H1 (cell line): ENCODE results near the gene SHANK2. TPM values are rescaled to one million over a fixed set of nuclear protein-coding genes. Genes with fewer than 3 reads are reported as not detected.

Source experiments
- CTCF ChIA-PET: fragments of 300-600 bp; sonication (Branson Sonifier 250); formaldehyde crosslinking; loops from one replicate; lab custom pipeline; 2021; ENCODE audit not compliant: partially characterized antibody; lab: Charles Lee
- POLR2A ChIA-PET: fragments of 300-600 bp; sonication (Branson Sonifier 250); formaldehyde crosslinking; loops from one replicate; lab custom pipeline; 2021; ENCODE audit warnings: inconsistent platforms; ENCODE audit not compliant: partially characterized antibody; lab: Charles Lee
- DNase-seq, 2 experiments: peaks; one replicate each; pipeline versions ENCODE4 v3.0.0 to v3.0.0-alpha.2; 2010 to 2022; ENCODE audit warnings: low spot score in 2 of 2, low read depth in 1 of 2, mixed read lengths in 1 of 2
- FAIRE-seq: peaks from 2 replicates; lab custom pipeline; 2011; peaks lifted over from hg19 to GRCh38; lab: Jason Lieb, UNC
- H2AFZ ChIP-seq: 2 replicates; pipeline ENCODE4 v1.8.1; 2012; ENCODE audit warnings: low read length, inconsistent platforms
- H2AK5ac ChIP-seq: 2 replicates; pipeline ENCODE4 v1.6.1; 2013; ENCODE audit warnings: low read depth, low read length
- H2BK120ac ChIP-seq: replicated peaks from 2 replicates; pipeline ENCODE3; 2013; ENCODE audit warnings: low read depth, low read length, inconsistent platforms
- H2BK12ac ChIP-seq: 2 replicates; pipeline ENCODE4 v1.6.1; 2013; ENCODE audit warnings: low read depth, low read length
- H2BK15ac ChIP-seq: 2 replicates; pipeline ENCODE4 v1.6.1; 2013; ENCODE audit warnings: low read length
- H2BK20ac ChIP-seq: 2 replicates; pipeline ENCODE4 v1.6.1; 2013; ENCODE audit warnings: low read length
- H2BK5ac ChIP-seq: 2 replicates; pipeline ENCODE4 v1.6.1; 2013; ENCODE audit warnings: low read depth, low read length
- H3K14ac ChIP-seq: 2 replicates; pipeline ENCODE4 v1.6.1; 2013; ENCODE audit warnings: inconsistent platforms; ENCODE audit not compliant: insufficient read length
- H3K18ac ChIP-seq: 2 replicates; pipeline ENCODE4 v1.6.1; 2013; ENCODE audit warnings: low read length; ENCODE audit errors: extremely low read depth
- H3K23ac ChIP-seq: 2 replicates; pipeline ENCODE4 v1.6.1; 2013; ENCODE audit warnings: inconsistent platforms; ENCODE audit not compliant: insufficient read length
- H3K23me2 ChIP-seq: 2 replicates; pipeline ENCODE4 v1.6.1; 2013; ENCODE audit warnings: low read depth, low read length
- H3K27ac ChIP-seq: 2 replicates; pipeline ENCODE4 v1.6.1; 2011; ENCODE audit warnings: low read depth, low read length, inconsistent platforms
- H3K27me3 ChIP-seq, 4 experiments: replicated peaks in 1 of 4; 1 replicate in 1 of 4; 2 replicates in 3 of 4; pipeline versions ENCODE4 v1.6.1 to v1.8.1; 2011 to 2013; ENCODE audit warnings: low read length in 3 of 4, mild to moderate bottlenecking in 3 of 4, inconsistent platforms in 2 of 4, mixed read lengths in 2 of 4, moderate library complexity in 1 of 4; ENCODE audit not compliant: control insufficient read depth in 3 of 4, insufficient read depth in 3 of 4; ENCODE audit errors: extremely low read depth in 1 of 4
- H3K36me3 ChIP-seq, 4 experiments: 2 replicates each; pipeline versions ENCODE4 v1.6.1 to v1.8.1; 2011 to 2013; ENCODE audit warnings: mild to moderate bottlenecking in 4 of 4, low read length in 3 of 4, moderate library complexity in 2 of 4, control low read depth in 1 of 4, inconsistent platforms in 1 of 4; ENCODE audit not compliant: insufficient read depth in 4 of 4, control insufficient read depth in 2 of 4
- H3K4ac ChIP-seq: replicated peaks from 2 replicates; pipeline ENCODE3; 2013; ENCODE audit warnings: low read length, low read depth, mixed read lengths, inconsistent platforms; ENCODE audit not compliant: insufficient read length
- H3K4me1 ChIP-seq, 4 experiments: replicated peaks in 1 of 4; 1 replicate in 1 of 4; 2 replicates in 3 of 4; pipeline versions ENCODE4 v1.6.1 to v1.8.1; 2011 to 2013; ENCODE audit warnings: low read length in 3 of 4, inconsistent platforms in 2 of 4, mixed read lengths in 1 of 4; ENCODE audit not compliant: insufficient read depth in 4 of 4, control insufficient read depth in 3 of 4
- H3K4me2 ChIP-seq, 2 experiments: 2 replicates each; pipeline versions ENCODE4 v1.6.1 to v1.8.1; 2011 to 2013; ENCODE audit warnings: low read depth in 2 of 2, low read length in 2 of 2, control low read depth in 1 of 2, inconsistent platforms in 1 of 2, mild to moderate bottlenecking in 1 of 2; ENCODE audit not compliant: insufficient read depth in 1 of 2
- H3K4me3 ChIP-seq, 4 experiments: fragments of 200-600, 300-600 bp in 1 of 4; sonication (generic), shearing (Covaris generic), sonication (Bioruptor Twin) in 1 of 4; 2 replicates each; pipeline versions ENCODE4 v1.5.1 to v1.8.1; 2011 to 2016; ENCODE audit warnings: low read length in 4 of 4, low read depth in 3 of 4, control low read depth in 2 of 4, inconsistent platforms in 2 of 4, mild to moderate bottlenecking in 2 of 4, mixed read lengths in 1 of 4, moderate library complexity in 1 of 4; ENCODE audit not compliant: insufficient read depth in 2 of 4; ENCODE audit errors: extremely low read depth in 1 of 4
- H3K56ac ChIP-seq: replicated peaks from 2 replicates; pipeline ENCODE3; 2013; ENCODE audit warnings: low read depth, mild to moderate bottlenecking, mixed read lengths, low read length, inconsistent platforms; ENCODE audit not compliant: insufficient read length
- H3K79me1 ChIP-seq: 2 replicates; pipeline ENCODE4 v1.6.1; 2013; ENCODE audit warnings: low read depth, low read length, control low read depth
- H3K79me2 ChIP-seq, 2 experiments: 2 replicates each; pipeline versions ENCODE4 v1.6.1 to v1.8.1; 2012 to 2013; ENCODE audit warnings: low read length in 2 of 2, mild to moderate bottlenecking in 2 of 2, inconsistent platforms in 1 of 2; ENCODE audit not compliant: insufficient read depth in 2 of 2, control insufficient read depth in 1 of 2
- H3K9ac ChIP-seq, 4 experiments: replicated peaks in 1 of 4; 1 replicate in 1 of 4; 2 replicates in 3 of 4; pipeline versions ENCODE4 v1.6.1 to v1.8.1; 2011 to 2013; ENCODE audit warnings: low read depth in 3 of 4, low read length in 3 of 4, control low read depth in 2 of 4, mild to moderate bottlenecking in 2 of 4, moderate library complexity in 2 of 4, inconsistent platforms in 1 of 4; ENCODE audit errors: extremely low read depth in 1 of 4
- H3K9me3 ChIP-seq, 2 experiments: 2 replicates each; pipeline versions ENCODE4 v1.6.1 to v1.8.1; 2012 to 2013; ENCODE audit warnings: mild to moderate bottlenecking in 2 of 2, moderate library complexity in 2 of 2, control low read depth in 1 of 2, inconsistent platforms in 1 of 2, low read depth in 1 of 2, low read length in 1 of 2, mixed read lengths in 1 of 2; ENCODE audit not compliant: insufficient read depth in 2 of 2
- H4K20me1 ChIP-seq, 2 experiments: replicated peaks in 1 of 2; 2 replicates each; pipeline versions ENCODE3 to v1.8.1; 2011 to 2013; ENCODE audit warnings: inconsistent platforms in 2 of 2, low read length in 2 of 2, mild to moderate bottlenecking in 1 of 2; ENCODE audit not compliant: insufficient read depth in 2 of 2, control insufficient read depth in 1 of 2
- H4K5ac ChIP-seq: 2 replicates; pipeline ENCODE4 v1.6.1; 2013; ENCODE audit warnings: low read length, low read depth, mixed read lengths, inconsistent platforms; ENCODE audit not compliant: insufficient read length
- H4K8ac ChIP-seq: 2 replicates; pipeline ENCODE4 v1.8.0; 2013; ENCODE audit warnings: mild to moderate bottlenecking, moderate library complexity, low read length, inconsistent platforms; ENCODE audit not compliant: insufficient read depth; ENCODE audit errors: extremely low read depth
- H4K91ac ChIP-seq: replicated peaks from 2 replicates; pipeline ENCODE3; 2013; ENCODE audit warnings: low read length, mixed read lengths, inconsistent platforms; ENCODE audit not compliant: insufficient read length
- CTBP2 ChIP-seq: IDR thresholded peaks from 2 replicates; pipeline ENCODE4 v1.7.0; 2011; ENCODE audit warnings: borderline replicate concordance, mild to moderate bottlenecking, moderate library complexity, mixed read lengths, low read length; ENCODE audit not compliant: insufficient read depth, insufficient read length
- E2F6 ChIP-seq: IDR thresholded peaks from 2 replicates; pipeline ENCODE4 v1.6.1; 2012; ENCODE audit warnings: inconsistent platforms
- GTF2F1 ChIP-seq: IDR thresholded peaks from 2 replicates; pipeline ENCODE4 v1.6.1; 2012; ENCODE audit warnings: low read depth, low read length, improper control_type of control experiment, borderline replicate concordance
- HDAC2 ChIP-seq, 2 experiments: fragments of 300-600 bp in 1 of 2; sonication (generic) in 1 of 2; IDR thresholded peaks; 2 replicates each; pipeline ENCODE4 v1.6.1; 2011 to 2012; ENCODE audit warnings: low read depth in 2 of 2, low read length in 2 of 2, mild to moderate bottlenecking in 2 of 2, moderate library complexity in 2 of 2, borderline replicate concordance in 1 of 2, inconsistent platforms in 1 of 2
- JUND ChIP-seq: IDR thresholded peaks from 2 replicates; pipeline ENCODE4 v1.6.1; 2011; ENCODE audit warnings: mild to moderate bottlenecking, improper control_type of control experiment, low read length
- POU5F1 ChIP-seq: IDR thresholded peaks from 2 replicates; pipeline ENCODE4 v1.6.1; 2011; ENCODE audit warnings: low read depth, mild to moderate bottlenecking, low read length, moderate library complexity
- RAD21 ChIP-seq, 2 experiments: IDR thresholded peaks in 1 of 2; conservative IDR thresholded peaks in 1 of 2; 2 replicates each; pipeline ENCODE4 v1.6.1; 2011; ENCODE audit warnings: low read depth in 2 of 2, low read length in 2 of 2, improper control_type of control experiment in 1 of 2, inconsistent platforms in 1 of 2, mild to moderate bottlenecking in 1 of 2, moderate library complexity in 1 of 2
- TEAD4 ChIP-seq: IDR thresholded peaks from 2 replicates; pipeline ENCODE4 v1.6.1; 2012; ENCODE audit warnings: low read depth, low read length, inconsistent platforms, mixed read lengths
- ZNF274 ChIP-seq: IDR thresholded peaks from 2 replicates; pipeline ENCODE4 v1.7.0; 2012; ENCODE audit warnings: low read length, borderline replicate concordance; ENCODE audit errors: extremely low read depth
- WGBS, 2 experiments: shearing (Covaris generic) in 1 of 2; methylation state at CpG; one replicate each; pipeline versions ENCODE4 v1.1.6 to v1.1.7; 2013 to 2015; ENCODE audit warnings: low lambda C conversion rate in 2 of 2, mixed read lengths in 2 of 2, inconsistent platforms in 1 of 2, low coverage in 1 of 2, missing lambda C conversion rate in 1 of 2; ENCODE audit not compliant: insufficient replicate concordance in 2 of 2, insufficient coverage in 1 of 2, insufficient read length in 1 of 2; ENCODE audit errors: extremely low coverage in 1 of 2, missing lambda C conversion rate in 1 of 2; 5-methylcytosine and 5-hydroxymethylcytosine counted together
- polyA plus RNA-seq, 7 experiments: library from polyadenylated mRNA; depleted of rRNA in 3 of 7; stranded (reverse) in 5 of 7; unstranded in 2 of 7; fragments of >200 nt in 5 of 7; fragments of 200-250 nt in 2 of 7; gene quantifications; 1 replicate in 5 of 7; 2 replicates in 1 of 7; 4 replicates in 1 of 7; pipeline versions ENCODE4 v1.2.1 to v1.2.3, GENCODE V29; 2011 to 2013; ENCODE audit warnings: missing spikeins in 2 of 7, mixed read lengths in 2 of 7
- total RNA-seq: library from RNA; stranded (reverse); fragmentation: NEBNext Ultra II Directional; extraction: Animal tissue kit (Norgen Biotek cat#: 25700); gene quantifications from 2 replicates; pipeline ENCODE4 v1.2.1, GENCODE V29; 2021

The SHANK2 gene
- total and polyA plus RNA-seq, 2 of the 8 experiments (the other 6 are each of a cell fraction or from before 2014, with no cell fraction given), result 10.1 to 54.2 TPM

GRCh38 chr11:71255323-71255722 lies 2.9 kb upstream of the SHANK2 start:
- H2AK5ac ChIP-seq, result 0 out of 2 replicates have a peak overlapping the region, but pooled peaks have one; percentile 25
- no peak overlapping the region for H3K18ac ChIP-seq
- TF ChIP-seq E2F6 (peak; percentile 38; the same call in 1 of the 2 replicates), ZNF274 (no peak), JUND (no peak), GTF2F1 (no peak), TEAD4 (no peak), HDAC2 (IDR thresholded peaks at IDR 0.05; ENCODE audit: borderline replicate concordance in 1 of 2, low read depth in 2 of 2, low read length in 2 of 2) (no peak), RAD21 (IDR thresholded peaks at IDR 0.05 in 1 of 2, conservative IDR thresholded peaks at IDR 0.05 in 1 of 2; ENCODE audit: low read depth in 2 of 2, low read length in 2 of 2) (no peak), CTBP2 (no peak), POU5F1 (no peak)
- TF ChIP-seq, all 59 proteins: peak for 1
- Histone ChIP-seq H4K8ac (no peak overlapping the region), H2BK15ac (peak overlapping the region; percentile 40; the same call in 1 of the 2 replicates), H3K27me3 (no peaks in the 10 kb centered on the region; a peak in 1 of 7 replicates), H3K36me3 (no peaks in the 10 kb centered on the region), H2BK120ac (no peak overlapping the region), H2BK12ac (peak overlapping the region; percentile 92; the same call in 1 of the 2 replicates), H2BK20ac (peak overlapping the region; percentile 90; the same call in 1 of the 2 replicates), H3K9ac (no peak overlapping the region; a peak in 1 of 7 replicates), H3K79me1 (no peaks in the 10 kb centered on the region; the same call in 1 of the 2 replicates), H4K91ac (peak overlapping the region; percentile 26), H4K20me1 (peaks cover 0 to 2% of the 10 kb centered on the region in 2 experiments), H3K4me3 (no peak overlapping the region), H2BK5ac (no peak overlapping the region), H3K14ac (no peak overlapping the region), H3K23me2 (peaks cover 15% of the 10 kb centered on the region; the same call in 1 of the 2 replicates), H3K4me1 (peaks cover 8 to 26% (median 19%) of the 10 kb centered on the region in 4 experiments), H3K27ac (no peak overlapping the region), H3K4me2 (peak overlapping the region in 1 of 2 experiments; percentile 32; a peak in 1 of 4 replicates), H2AFZ (no peak overlapping the region), H3K79me2 (peaks cover 6 to 11% of the 10 kb centered on the region in 2 experiments), H3K23ac (no peak overlapping the region), H3K4ac (no peak overlapping the region), H4K5ac (no peak overlapping the region), H3K56ac (no peak overlapping the region), H3K9me3 (peaks cover 0 to 2% of the 10 kb centered on the region in 2 experiments; a peak in 2 of 4 replicates)
- DNase-seq (no peak), FAIRE-seq (no peak)
- WGBS, 2 experiments, result 84% methylated on average over 5 of the region's 5 CpGs; no CpG with 5 or more reads in 1 of the 2 experiments
- CTCF ChIA-PET, result interaction anchor here (0.9 to 2.1 kb wide), 10 partner anchors 8 to 192 kb away, joined by 3 to 6 read pairs (median 4); no protein-coding TSS in a partner anchor
- POLR2A ChIA-PET, result interaction anchor here (2.0 to 3.0 kb wide), 2 partner anchors 9 to 11 kb away, joined by 13 to 34 read pairs; no protein-coding TSS in a partner anchor
